ENCODE data around the gene DESI2.
"Not testable (repeated sequence)": the region's sequence is repeated elsewhere in the genome, so short reads cannot be mapped to it uniquely, and the experiment has no call there.

GRCh38 chr1:244682087-244682486 is 29.2 kb downstream of the DESI2 start:
- not testable (repeated sequence) for TF ChIP-seq CTCF (IDR thresholded peaks at IDR 0.05; ENCODE audit: poor library complexity); EZH2 (IDR thresholded peaks at IDR 0.05; ENCODE audit: borderline replicate concordance)

All from hepatocyte (in vitro differentiated cells).